Measurements from ENCODE around the gene MAGED4B.
"Not testable (repeated sequence)": the region's sequence is repeated elsewhere in the genome, so short reads cannot be mapped to it uniquely, and the experiment has no call there.

MAGED4B gene, protein sequence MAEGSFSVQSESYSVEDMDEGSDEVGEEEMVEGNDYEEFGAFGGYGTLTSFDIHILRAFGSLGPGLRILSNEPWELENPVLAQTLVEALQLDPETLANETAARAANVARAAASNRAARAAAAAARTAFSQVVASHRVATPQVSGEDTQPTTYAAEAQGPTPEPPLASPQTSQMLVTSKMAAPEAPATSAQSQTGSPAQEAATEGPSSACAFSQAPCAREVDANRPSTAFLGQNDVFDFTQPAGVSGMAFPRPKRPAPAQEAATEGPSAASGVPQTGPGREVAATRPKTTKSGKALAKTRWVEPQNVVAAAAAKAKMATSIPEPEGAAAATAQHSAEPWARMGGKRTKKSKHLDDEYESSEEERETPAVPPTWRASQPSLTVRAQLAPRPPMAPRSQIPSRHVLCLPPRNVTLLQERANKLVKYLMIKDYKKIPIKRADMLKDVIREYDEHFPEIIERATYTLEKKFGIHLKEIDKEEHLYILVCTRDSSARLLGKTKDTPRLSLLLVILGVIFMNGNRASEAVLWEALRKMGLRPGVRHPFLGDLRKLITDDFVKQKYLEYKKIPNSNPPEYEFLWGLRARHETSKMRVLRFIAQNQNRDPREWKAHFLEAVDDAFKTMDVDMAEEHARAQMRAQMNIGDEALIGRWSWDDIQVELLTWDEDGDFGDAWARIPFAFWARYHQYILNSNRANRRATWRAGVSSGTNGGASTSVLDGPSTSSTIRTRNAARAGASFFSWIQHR

DNA sequence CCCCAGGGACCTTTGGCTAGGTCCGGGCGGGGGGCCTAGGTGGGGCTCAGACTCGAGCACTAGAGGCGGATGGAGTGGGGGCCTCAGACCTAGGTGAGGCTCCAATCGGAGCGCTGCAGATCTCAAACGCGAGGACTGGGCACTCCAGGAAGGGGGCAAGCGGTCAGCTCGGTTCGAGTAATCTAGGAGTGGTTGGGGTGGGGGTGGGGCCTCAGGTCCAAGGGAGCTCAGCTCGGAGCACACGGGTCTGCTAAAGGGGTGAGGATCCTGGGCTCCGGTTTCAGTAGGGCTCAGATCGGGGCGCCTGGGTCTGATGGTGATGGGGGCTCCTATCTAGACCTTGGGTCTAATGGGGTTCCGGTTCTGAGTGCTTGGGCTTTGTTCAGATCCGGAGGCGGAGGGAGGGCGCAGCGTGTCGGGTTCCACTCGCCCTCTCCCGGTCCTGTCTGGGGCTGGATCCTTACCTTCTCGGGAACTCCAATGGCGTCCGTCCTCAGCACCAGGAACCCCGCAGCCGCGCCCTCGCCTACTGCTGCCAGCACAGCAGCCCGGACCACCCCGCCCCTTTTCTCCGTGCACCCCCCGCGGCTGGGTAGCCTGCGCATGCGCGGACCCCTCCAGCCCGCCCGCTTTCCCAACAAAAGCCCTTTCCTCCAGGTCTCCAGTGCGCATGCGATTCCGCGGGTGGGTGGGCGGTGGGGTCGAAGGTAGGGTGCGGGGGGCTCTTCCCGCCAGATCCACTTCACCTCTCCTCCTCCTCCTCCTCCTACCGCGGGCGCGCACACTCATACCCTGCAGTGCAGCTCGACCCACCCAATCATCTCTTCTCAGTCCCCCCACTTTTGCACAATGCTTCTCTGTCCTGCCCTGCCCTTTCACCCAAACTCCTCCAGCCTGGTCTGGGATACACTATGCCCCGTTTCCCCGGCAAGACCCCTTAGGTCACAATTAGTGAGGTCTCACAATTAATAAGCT, at the start of gene MAGED4B:
MAGED4B (minus strand) TSS at position 518 of the 975 bp plus-strand sequence. CDS start 1,011 bp downstream, outside the sequence.
- DNase-seq: not testable (repeated sequence)

DNA sequence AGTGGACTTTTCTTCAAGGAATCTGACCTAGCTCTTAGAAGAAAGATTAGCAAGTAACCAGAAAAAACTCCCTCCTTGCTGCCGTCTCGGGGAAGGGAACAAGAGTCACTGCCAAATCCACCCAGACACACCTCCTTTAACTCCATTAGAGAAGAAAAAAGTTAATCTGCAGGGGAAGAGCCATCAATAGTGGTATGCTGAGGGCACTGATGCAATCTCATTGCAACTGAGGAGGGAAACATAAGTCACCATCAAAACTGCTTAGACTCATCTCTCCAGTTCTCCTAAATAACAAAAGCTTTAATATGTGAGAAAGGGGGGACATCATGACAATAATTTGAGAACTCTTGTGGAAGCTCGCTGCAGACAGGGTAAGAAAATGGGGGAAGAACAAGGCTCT, 49.3 kb upstream of the MAGED4B start:
- DNase-seq: no peak

DNA sequence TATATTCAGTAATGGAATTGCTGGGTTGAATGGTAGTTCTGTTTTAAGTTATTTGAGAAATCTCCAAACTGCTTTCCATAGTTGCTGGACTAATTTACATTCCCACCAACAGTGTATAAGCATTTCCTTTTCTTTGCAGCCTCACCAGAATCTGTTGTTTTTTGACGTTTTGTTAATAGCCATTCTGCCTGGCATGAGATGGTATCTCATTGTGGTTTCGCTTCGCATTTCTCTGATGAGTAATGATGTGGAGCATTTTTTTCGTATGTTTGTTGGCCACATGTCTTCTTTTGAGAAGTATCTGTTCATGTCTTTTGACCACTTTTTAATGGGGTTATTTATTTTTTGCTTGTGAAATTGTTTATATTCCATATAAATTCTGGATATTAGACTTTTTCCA, 13.6 kb upstream of the MAGED4B start:
- no peak for DNase-seq

DNA sequence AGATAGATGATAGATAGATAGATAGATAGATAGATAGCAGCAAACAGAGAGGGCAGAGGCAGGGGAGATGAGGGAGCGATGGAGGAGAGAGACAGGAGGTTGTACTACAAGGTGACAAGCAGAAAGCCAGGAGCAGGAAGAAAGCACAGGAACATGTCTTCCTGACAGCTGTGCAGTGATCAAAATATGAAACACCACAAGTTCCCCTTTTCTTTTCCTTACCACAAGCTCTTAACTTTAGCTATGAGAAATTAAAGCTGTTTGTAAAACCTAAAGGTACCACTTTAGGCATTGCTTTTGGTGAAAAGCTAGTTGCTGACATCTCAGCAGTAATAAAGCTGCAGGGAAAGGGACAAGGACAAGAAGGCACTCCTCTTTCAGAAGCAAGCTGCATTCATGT, 9.1 kb upstream of the MAGED4B start:
- DNase-seq: peak; percentile 41

DNA sequence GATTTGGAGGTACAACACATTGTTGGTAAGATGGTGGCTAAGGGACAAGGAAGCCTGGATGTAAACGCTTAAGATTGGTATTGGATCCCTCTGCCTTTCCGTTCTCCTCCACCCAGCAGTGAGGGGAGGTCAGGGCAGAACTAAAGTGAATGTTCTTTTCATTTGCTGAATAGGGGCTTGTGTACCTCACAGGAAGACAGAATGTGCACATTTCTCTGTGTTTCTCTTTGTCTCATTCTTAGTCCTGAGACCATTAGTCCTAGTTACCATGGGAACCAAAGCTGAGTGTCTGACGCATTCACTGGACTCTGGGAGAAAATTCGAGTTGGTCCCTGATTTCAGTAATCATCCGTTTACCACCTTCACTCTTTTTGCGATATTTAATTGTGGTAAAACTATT, 26.7 kb downstream of the MAGED4B start:
- not testable (repeated sequence) for DNase-seq

DNA sequence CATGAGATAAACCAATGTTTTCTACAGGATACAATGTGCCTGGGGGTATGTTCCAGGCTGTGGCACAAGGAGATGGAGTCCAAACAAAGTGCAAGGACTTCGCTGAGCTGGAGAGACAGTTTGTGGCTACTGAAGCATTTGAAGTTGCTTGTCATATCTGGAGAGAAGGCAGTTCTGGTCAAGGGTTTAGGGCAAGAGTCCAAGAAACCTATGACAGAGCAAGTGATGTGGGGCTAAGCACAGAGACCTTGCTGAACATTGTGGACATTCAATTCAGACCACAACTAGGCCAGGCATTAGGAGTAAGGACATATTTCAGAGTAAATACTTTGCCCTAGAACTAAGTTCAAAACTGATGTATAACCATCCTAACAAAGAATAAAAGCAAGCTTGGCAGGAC, 34.8 kb downstream of the MAGED4B start:
- no peak for DNase-seq

DNA sequence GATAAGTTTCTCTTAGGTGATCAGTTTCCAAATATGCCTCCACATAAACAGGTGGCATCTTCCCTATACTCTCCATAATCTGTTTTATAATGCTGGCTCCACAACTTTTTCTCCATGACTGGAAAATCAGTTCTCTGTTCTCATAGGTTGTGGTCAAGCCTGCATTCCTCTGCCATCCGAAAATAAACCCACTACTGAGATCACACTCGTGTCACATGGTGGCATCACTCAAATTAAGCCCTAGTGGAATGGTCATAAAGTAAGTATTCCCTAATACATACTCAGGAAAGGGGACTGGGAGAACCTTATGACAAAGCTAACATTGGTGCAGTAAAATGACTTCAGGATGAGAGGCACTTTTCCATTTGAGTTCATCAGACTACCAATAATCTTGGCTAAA, 37.6 kb downstream of the MAGED4B start:
- no peak for DNase-seq

DNA sequence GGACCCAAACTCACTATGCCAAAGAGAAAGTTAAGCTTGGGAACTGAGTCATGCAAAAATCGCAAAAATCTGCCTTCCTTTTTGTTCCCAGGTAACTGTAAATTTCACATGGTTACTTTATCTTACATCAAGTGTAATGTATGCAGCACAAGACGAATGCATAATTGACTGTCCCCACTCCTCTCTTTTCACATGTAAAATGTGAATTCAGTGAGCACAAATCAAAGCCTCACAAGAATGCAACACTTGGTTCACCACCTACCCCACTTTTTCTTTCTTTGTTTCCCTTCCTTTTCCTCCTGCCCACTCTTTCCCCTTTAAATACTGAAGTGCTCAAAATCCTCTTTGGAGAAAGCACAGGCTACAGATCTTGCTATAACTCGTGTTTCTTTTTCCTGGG, 53.2 kb downstream of the MAGED4B start:
- no peak for DNase-seq

All from MV-4-11 (cell line).